Activated naive CD4-positive, alpha-beta T cell treated with Interleukin-2 at 50 U/mL for 16 hours (primary cell): ENCODE results near the gene RPS6KA2.

Experiments used
- DNase-seq: peaks from one replicate; pipeline ENCODE4 v3.0.0-alpha.2; 2020

Gene RPS6KA2

GRCh38 chr6:166520905-166521834 lies 105.9 kb downstream of the RPS6KA2 start:
- DNase-seq: no peak

- no peak for DNase-seq
These were observed 110.7 kb downstream of the RPS6KA2 start for GRCh38 chr6:166516251-166516884.

DNA sequence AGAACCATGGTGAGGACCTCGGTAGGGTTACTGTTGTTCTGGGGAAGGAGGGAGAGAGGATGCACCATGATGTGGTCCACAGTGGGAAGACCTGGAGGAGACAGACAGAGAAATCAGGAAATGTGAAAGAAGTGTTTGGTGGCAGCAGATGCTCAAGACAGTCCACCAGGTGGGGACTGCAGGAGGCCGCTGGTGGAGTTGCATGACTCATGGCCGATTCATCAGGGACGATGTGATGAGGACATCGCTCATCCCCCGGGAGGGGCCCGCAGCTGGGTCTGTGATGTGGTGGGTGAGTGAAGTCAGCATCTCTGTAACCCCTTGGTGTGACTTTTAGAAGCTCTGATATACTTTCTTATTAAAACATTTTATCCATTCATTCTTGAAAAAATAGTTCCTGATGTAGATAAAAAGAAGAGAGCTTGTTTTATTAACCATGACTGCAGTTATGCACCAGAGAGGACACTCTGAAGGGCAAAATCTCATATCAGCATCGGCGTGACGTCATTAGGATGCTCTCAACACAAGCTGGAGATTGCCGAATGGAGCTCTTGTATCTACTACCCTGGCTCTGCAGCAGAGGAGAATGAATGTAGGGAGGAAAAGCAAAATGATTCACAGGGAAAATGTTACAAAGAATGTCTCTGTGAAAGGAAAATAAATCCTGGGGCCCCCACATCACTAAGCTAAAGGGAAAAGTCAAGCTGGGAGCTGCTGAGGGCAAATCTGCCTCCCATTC lies 111.8 kb downstream of the RPS6KA2 start:
- DNase-seq: peak; percentile 50

DNA sequence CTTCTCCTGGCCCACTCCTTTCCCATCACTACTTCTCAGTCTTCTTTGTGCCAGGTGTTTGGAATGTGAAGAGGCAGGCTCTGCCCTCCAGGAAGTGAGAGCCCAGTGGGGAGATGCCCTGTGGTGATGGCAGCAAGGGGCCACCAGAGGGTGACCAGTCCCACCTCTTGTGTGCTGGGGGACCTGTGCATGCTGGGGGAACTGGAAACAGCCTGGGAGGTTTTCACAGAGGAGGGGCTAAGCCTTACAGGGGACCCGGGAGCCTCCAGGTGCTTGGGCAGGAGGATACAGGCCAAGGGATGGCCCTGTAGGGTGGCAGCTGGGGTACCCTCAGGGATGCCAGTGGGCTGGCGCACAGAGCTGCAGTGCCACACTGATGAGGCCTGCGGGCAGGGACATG lies 112.9 kb downstream of the RPS6KA2 start:
- no peak for DNase-seq

DNA sequence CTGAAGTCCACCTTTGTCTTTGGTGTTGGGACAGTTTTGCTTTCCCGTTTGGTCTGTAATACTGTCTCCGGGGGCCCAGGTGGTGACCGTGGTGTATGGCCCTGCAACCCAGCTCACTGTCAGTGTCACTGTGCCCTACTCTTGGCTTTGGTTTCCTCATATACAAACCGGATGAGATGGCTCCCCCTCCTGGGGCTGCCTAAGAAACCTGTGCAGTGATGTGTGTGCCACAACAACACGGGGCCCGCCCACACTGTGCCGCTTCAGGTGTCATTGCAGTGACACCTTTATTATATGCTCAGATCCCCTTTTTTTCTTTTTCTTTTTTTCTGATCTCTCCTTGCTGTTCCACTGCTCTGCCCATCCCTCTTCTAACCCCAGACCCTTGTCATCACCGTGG lies 114.5 kb downstream of the RPS6KA2 start:
- DNase-seq: peak; percentile 51

- DNase-seq: no peak
These were observed 115.7 kb downstream of the RPS6KA2 start for GRCh38 chr6:166511316-166511715.

GRCh38 chr6:166509193-166509592 lies 117.9 kb downstream of the RPS6KA2 start:
- DNase-seq: no peak

GRCh38 chr6:166508726-166509125 lies 118.3 kb downstream of the RPS6KA2 start:
- no peak for DNase-seq

DNA sequence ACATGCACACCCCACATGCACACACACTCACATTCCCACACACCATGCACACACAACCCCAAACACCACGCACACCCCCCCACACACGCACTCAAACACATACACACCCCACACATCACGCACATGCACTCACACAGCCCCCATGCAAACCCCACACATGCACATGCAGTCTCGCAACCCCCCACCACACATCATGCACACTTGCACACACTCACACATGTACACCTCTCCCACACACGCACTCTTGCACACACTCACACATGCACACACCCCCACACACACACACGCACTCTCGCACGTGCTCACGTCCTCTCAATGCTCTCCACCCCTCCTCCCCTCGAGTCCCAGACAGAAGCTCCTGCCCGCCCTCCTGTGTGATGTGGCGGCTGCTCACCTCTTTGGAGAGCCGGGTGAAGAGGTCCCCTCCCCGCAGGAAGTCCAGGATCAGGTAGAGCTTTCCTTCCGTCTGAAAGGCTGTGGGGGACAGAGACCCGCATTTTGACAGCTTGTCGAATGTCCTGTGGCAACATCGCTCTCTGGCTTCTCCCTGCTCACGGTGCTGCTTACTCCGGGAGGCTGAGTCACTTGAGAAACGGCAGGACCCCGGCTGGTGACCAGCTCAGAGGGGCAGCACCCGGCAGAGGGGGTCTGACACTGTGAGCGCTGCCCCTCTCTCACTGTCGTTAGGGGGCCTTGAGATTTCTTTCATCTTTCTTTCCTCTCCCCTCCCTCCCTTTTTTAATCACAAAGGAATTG lies 119.1 kb downstream of the RPS6KA2 start:
- DNase-seq: no peak

DNA sequence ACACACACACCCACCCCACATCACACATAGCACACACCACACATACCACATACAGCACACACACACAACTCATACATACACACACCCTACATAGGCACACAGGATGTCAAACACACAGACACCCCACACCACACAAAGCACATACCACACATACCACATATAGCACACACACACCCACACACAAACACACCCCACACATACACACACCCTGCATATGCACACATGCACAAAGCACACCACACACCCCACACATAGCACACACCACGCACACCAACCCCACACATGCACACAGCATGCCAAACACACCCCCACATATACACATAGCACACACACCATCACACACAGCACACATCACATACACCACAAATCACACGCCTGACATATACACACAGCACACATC lies 119.7 kb downstream of the RPS6KA2 start:
- no peak for DNase-seq

GRCh38 chr6:166505133-166505905 lies 121.7 kb downstream of the RPS6KA2 start:
- no peak for DNase-seq

GRCh38 chr6:166504100-166504499 lies 123.0 kb downstream of the RPS6KA2 start:
- DNase-seq: no peak

GRCh38 chr6:166503167-166503744 lies 123.8 kb downstream of the RPS6KA2 start:
- no peak for DNase-seq

DNA sequence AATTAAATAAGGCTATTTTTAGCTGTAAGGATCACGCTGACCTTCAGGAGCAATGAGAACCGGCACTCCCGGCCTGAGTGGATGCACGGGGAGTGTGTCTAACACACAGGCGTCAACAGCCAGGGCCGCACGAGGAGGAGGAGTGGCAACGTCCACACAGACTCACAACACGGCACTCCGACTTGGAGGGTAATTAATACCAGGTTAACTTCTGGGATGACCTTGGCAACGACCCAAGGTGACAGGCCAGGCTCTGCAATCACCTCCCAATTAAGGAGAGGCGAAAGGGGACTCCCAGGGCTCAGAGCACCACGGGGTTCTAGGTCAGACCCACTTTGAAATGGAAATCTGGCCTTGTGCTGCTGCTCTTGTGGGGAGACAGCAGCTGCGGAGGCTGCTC lies 124.6 kb downstream of the RPS6KA2 start:
- no peak for DNase-seq

DNA sequence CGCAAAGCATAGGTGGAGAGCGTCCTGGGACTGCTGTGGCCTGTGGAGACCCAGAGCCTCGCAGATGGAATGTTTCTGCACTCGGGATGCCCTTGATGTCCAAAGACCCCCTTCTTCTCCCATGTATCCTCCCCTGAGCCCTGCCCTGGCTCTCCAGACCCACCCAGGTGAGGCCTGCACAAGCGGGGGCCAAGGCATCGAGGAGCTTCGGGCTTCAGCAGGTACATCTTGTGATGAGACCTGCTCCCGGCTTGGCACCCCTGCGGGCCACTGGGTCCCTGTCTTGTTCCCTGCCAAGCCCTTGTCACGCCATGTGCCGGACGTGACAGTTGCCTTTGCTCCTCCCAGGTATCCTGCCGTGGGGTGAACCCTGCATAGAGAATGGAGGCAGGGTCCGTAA lies 125.8 kb downstream of the RPS6KA2 start:
- no peak for DNase-seq

DNA sequence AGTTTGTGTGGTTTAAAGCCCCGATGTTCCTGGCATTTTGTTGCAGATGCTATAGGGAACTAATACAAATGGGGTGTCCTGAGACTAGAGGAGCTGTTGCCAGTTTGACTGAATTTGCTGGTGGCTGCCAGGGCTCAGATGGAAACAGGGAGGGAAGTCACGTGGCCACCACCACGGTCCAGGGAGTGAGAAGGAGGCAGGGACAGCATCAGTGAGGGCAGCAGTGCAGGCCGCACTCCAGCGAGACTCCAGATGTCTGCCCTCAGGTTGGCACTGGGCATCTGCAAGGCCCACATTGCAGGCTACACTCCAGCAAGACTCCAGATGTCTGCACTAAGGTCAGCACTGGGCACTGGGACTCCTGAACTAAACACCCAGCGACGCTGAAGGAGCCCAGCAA lies 126.8 kb downstream of the RPS6KA2 start:
- DNase-seq: no peak

DNA sequence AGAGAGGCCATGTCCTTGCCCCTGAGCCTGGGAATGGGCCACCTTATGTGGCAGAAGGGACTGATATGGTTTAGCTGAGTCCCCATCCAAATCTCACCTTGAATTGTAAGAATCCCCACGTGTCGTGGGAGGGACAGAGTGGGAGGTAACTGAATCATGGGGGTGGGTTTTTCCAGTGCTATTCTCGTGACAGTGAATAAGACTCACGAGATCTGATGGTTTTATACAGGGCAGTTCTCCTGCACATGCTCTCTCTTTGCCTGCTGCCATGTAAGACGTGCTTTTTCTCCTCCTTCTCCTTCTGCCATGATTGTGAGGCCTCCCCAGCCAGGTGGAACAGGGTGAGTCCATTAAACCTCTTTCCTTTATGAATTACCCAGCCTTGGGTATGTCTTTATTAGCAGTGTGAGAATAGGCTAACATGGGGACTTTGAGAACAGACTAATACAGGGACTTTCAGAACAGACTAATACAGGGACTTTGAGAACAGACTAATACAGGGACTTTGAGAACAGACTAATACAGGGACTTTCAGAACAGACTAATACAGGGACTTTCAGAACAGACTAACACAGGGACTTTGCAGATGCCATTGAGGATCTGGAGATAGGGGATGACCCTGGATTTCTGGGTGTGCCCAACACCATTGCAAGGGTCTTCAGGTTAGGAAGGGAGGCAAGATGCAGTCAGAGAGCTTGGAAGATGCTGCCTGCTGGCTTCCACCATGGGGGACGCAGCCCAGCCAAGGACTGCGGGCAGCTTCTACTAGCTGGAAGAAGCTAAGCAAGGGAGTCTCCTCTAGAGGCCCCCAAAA lies 127.5 kb downstream of the RPS6KA2 start:
- DNase-seq: peak; percentile 28

DNA sequence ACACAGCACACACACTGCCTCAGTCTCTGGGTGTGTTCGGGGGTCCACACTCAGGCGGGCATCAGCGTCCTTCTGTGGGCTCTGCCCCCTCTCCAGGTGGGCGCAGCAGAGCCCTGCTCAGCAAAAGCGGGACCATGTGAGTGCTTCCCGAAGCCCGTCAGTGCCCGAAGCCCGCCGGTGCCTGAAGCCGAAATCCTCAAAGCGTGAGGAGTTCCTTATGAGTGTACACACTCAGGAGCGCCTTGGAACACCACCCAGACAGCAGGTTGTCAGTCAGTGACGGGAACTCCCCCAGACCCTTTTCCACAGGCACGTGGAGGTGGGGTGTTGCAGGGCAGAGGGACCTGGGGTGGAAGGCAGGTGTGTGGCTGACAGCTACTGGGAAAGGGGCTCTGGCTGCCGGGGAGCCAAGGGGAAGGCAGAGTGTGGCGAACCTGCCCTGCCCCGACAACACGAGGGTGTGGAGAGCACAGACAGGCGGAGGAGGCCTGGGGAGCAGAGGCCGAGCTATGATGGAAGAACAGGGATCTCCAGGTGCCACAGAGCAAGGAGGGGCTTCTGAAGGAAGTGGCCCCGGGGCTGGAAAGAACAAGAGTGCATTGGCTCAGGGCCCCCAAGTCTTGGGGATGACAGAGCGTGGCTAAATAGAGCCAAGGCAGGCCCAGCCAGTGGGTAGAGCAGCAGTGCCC lies 128.2 kb downstream of the RPS6KA2 start:
- DNase-seq: no peak

DNA sequence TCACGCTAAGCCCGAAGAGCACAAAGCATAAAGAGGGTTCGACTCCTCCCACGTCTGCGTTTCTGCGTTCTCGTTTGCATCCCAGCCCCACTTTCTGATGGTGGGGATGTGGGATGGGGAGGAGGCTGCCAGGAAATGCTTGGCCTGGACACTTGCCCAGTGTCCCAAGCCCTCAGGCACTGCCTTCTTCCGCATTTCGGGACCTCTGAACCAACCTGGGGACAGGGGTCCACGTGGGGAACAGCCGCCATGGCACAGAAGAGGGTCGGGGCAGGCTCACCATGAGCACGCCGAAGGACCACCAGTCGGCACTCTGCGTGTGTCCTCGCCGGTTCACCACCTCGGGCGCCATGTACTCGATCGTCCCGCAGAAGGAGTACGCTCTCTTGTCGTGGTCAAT lies 128.8 kb downstream of the RPS6KA2 start:
- DNase-seq: no peak
